Thoracic aorta (tissue), 2 donors: Measurements from ENCODE around the gene TUBGCP2. TPM values are rescaled to one million over a fixed set of nuclear protein-coding genes. Genes with fewer than 3 reads are reported as not detected.

ENCODE experiments used
- ATAC-seq: fragments of 150-250 bp; one replicate; pipeline ENCODE4 v1.8.0; 2017; ENCODE audit warnings: low read depth; ENCODE audit not compliant: insufficient number of reproducible peaks, low FRiP score
- DNase-seq: peaks from one replicate; pipeline ENCODE4 v3.0.0-alpha.2; 2020; ENCODE audit warnings: low spot score
- H3K27ac ChIP-seq, 2 donors: fragments of 200-600 bp; sonication (generic); 1 replicate in 1 of 2; 2 replicates in 1 of 2; pipeline ENCODE4 v1.5.1; 2016; ENCODE audit warnings: mild to moderate bottlenecking in 2 of 2, moderate library complexity in 2 of 2
- H3K27me3 ChIP-seq: fragments of 200-600 bp; sonication (generic); replicated peaks from 2 replicates; pipeline ENCODE4 v1.6.0; 2016; ENCODE audit warnings: mild to moderate bottlenecking; ENCODE audit not compliant: insufficient read depth
- H3K36me3 ChIP-seq: fragments of 200-600 bp; sonication (generic); one replicate; pipeline ENCODE4 v1.5.1; 2016
- H3K4me1 ChIP-seq, 2 donors: fragments of 200-600 bp; sonication (generic); 1 replicate in 1 of 2; 2 replicates in 1 of 2; pipeline versions ENCODE4 v1.5.1 to v1.6.0; 2016; ENCODE audit warnings: low read depth in 2 of 2, mild to moderate bottlenecking in 1 of 2; ENCODE audit not compliant: control insufficient read depth in 1 of 2
- H3K4me3 ChIP-seq: fragments of 200-600 bp; sonication (generic); 2 replicates; pipeline ENCODE4 v1.5.1; 2016; ENCODE audit warnings: mild to moderate bottlenecking
- H3K9me3 ChIP-seq: fragments of 200-600 bp; sonication (generic); 2 replicates; pipeline ENCODE4 v1.5.1; 2016
- CTCF ChIP-seq: fragments of 200-600 bp; sonication (generic); IDR thresholded peaks from one replicate; pipeline ENCODE4 v1.5.1; 2019; ENCODE audit warnings: antibody characterized with exemption
- total RNA-seq, 2 donors: library from RNA; depleted of rRNA; stranded (reverse); fragments of >200 nt; gene quantifications; one replicate each; pipeline versions ENCODE4 v1.1.0 to v1.2.3, GENCODE V29; 2016

The TUBGCP2 gene
- total RNA-seq, 2 donors from 2014 or later, result 51.2 to 65.5 TPM

- Histone ChIP-seq H3K27me3 (no peaks in the 10 kb centered on the region), H3K4me1 (no peaks in the 10 kb centered on the region), H3K9me3 (no peaks in the 10 kb centered on the region), H3K4me3 (no peak overlapping the region), H3K36me3 (peaks cover 4% of the 10 kb centered on the region), H3K27ac (no peak overlapping the region)
- ATAC-seq (no peak), DNase-seq (no peak)
- TF ChIP-seq CTCF, result no peak
These were observed 38.5 kb downstream of the TUBGCP2 start for GRCh38 chr10:133270204-133270603.

- DNase-seq, result no peak
- H3K4me1 ChIP-seq, result no peaks in the 10 kb centered on the region
- no peaks in the 10 kb centered on the region for H3K27me3 ChIP-seq
- H3K4me3 ChIP-seq, result no peak overlapping the region
- no peak overlapping the region for H3K27ac ChIP-seq
- no peaks in the 10 kb centered on the region for H3K9me3 ChIP-seq
- no peak for ATAC-seq
- TF ChIP-seq CTCF, result no peak
- H3K36me3 ChIP-seq, result peaks cover 4% of the 10 kb centered on the region
These were observed 39.3 kb downstream of the TUBGCP2 start for GRCh38 chr10:133269367-133269766.

- Histone ChIP-seq H3K4me3 (no peak overlapping the region), H3K27ac (no peak overlapping the region), H3K36me3 (peaks cover 4% of the 10 kb centered on the region), H3K27me3 (no peaks in the 10 kb centered on the region), H3K9me3 (no peaks in the 10 kb centered on the region), H3K4me1 (no peaks in the 10 kb centered on the region)
- DNase-seq, result no peak
- no peak for ATAC-seq
- TF ChIP-seq CTCF, result no peak
These were observed 40.1 kb downstream of the TUBGCP2 start for GRCh38 chr10:133268532-133268931.

- Histone ChIP-seq H3K9me3 (no peaks in the 10 kb centered on the region), H3K4me1 (no peaks in the 10 kb centered on the region), H3K4me3 (no peak overlapping the region), H3K27ac (no peak overlapping the region), H3K27me3 (no peaks in the 10 kb centered on the region), H3K36me3 (peaks cover 4% of the 10 kb centered on the region)
- no peak for ATAC-seq
- DNase-seq, result no peak
- no peak for TF ChIP-seq CTCF
These were observed 40.8 kb downstream of the TUBGCP2 start for GRCh38 chr10:133267829-133268228.

GRCh38 chr10:133267293-133267692, 41.4 kb downstream of the TUBGCP2 start:
- H3K4me3 ChIP-seq, result no peak overlapping the region
- peaks cover 3 to 5% of the 10 kb centered on the region in 2 donors for H3K4me1 ChIP-seq
- H3K9me3 ChIP-seq, result no peaks in the 10 kb centered on the region
- H3K27ac ChIP-seq, result no peak overlapping the region
- DNase-seq (no peak), ATAC-seq (no peak)
- peaks cover 4% of the 10 kb centered on the region for H3K36me3 ChIP-seq
- no peak for TF ChIP-seq CTCF
- no peaks in the 10 kb centered on the region for H3K27me3 ChIP-seq
